Stomach smooth muscle (tissue), 2 donors: Measurements from ENCODE around the gene CNGB1.
"Not testable (repeated sequence)": the region's sequence is repeated elsewhere in the genome, so short reads cannot be mapped to it uniquely, and the experiment has no call there.

Source experiments
- H3K27ac ChIP-seq: one replicate; pipeline ENCODE4 v1.7.0; 2013; ENCODE audit warnings: mild to moderate bottlenecking, low read length, inconsistent platforms
- H3K27me3 ChIP-seq, 2 donors: one replicate each; pipeline ENCODE4 v1.7.0; 2013; ENCODE audit warnings: low read length in 2 of 2; ENCODE audit not compliant: insufficient read depth in 2 of 2, control insufficient read depth in 1 of 2
- H3K36me3 ChIP-seq, 2 donors: one replicate each; pipeline ENCODE4 v1.7.0; 2013; ENCODE audit warnings: low read length in 2 of 2; ENCODE audit not compliant: control insufficient read depth in 2 of 2, insufficient read depth in 2 of 2
- H3K4me1 ChIP-seq: one replicate; pipeline ENCODE4 v1.7.0; 2013; ENCODE audit warnings: low read length; ENCODE audit not compliant: control insufficient read depth, insufficient read depth
- H3K4me3 ChIP-seq, 2 donors: one replicate each; pipeline ENCODE4 v1.7.0; 2013; ENCODE audit warnings: low read length in 2 of 2
- H3K9ac ChIP-seq, 2 donors: one replicate each; pipeline ENCODE4 v1.7.0; 2013; ENCODE audit warnings: low read length in 2 of 2, mild to moderate bottlenecking in 1 of 2
- H3K9me3 ChIP-seq, 2 donors: one replicate each; pipeline ENCODE4 v1.7.0; 2013; ENCODE audit warnings: low read length in 2 of 2; ENCODE audit not compliant: control insufficient read depth in 2 of 2
- donor health status: healthy.
- donor health status: Pancreatic carcinoma.

CNGB1 gene

DNA sequence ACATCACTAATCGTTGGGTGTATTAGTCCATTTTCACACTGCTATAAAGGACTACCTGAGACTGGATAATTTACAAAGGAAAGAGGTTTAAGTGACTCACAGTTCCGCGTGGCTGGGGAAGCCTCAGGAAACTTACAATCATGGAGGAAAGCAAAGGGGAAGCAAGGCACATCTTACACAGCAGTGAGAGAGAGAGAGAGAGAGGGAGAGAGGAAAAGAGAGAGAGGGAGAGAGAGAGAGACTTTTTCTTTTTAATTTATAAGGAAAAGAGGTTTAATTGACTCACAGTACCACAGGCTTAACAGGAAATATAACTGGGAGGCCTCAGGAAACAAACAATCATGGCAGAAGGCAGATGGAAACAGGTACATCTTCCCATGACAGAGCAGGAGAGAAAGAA is 41.7 kb downstream of the CNGB1 start:
- no peak overlapping the region for H3K9ac ChIP-seq
- H3K36me3 ChIP-seq = no peaks in the 10 kb centered on the region
- no peaks in the 10 kb centered on the region for H3K4me1 ChIP-seq
- peaks cover 0 to 3% of the 10 kb centered on the region in 2 donors for H3K27me3 ChIP-seq
- no peak overlapping the region for H3K27ac ChIP-seq
- H3K4me3 ChIP-seq = no peak overlapping the region
- no peaks in the 10 kb centered on the region for H3K9me3 ChIP-seq

DNA sequence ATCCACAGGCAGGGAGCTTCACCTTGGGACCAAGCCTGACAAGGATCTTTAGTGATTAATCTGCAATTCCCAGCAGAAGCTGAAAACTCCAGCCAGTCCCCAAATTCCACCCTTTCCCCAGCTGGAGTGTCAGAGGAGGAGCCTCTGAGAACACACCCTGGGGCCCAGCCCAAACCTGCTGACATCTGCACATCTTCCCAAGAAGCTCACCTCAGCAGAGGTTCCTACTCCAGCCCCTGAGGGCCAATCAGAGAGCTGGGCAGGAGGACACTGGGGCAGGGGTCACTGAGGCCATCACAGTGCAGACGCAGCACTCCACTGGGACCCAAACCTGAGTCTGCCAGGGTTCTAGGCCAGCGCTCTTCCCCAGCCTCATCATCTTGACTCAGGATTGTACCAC is 44.9 kb downstream of the CNGB1 start:
- no peaks in the 10 kb centered on the region for H3K4me1 ChIP-seq
- no peak overlapping the region for H3K4me3 ChIP-seq

DNA sequence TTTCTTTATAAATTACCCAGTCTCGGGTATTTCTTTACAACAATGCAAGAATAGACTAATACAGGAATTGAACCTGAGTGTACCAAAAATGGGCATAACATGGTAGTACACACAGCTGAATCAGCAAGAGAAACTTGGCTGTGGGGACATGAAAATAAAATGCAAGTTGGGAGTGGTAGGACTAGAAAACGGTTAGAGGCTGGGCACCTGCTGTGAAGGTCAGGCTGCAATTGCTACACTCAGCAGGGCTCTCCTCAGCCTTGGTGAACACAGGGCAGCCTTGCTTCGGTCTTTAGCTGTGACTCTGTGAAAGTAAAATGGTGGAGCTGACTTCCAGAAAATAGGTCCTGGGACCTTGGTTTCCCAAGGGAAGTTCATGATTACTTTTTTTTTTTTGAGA is 45.6 kb downstream of the CNGB1 start:
- Histone ChIP-seq H3K4me1 (no peaks in the 10 kb centered on the region), H3K27ac (no peak overlapping the region), H3K27me3 (peaks cover 0 to 3% of the 10 kb centered on the region in 2 donors), H3K36me3 (no peaks in the 10 kb centered on the region), H3K9ac (no peak overlapping the region), H3K4me3 (no peak overlapping the region), H3K9me3 (no peaks in the 10 kb centered on the region)

More for the DNA sequence above, 44.9 kb downstream of the CNGB1 start:
- H3K9ac ChIP-seq = no peak overlapping the region
- no peaks in the 10 kb centered on the region for H3K9me3 ChIP-seq
- H3K27me3 ChIP-seq = peaks cover 0 to 3% of the 10 kb centered on the region in 2 donors
- H3K27ac ChIP-seq = no peak overlapping the region
- H3K36me3 ChIP-seq = no peaks in the 10 kb centered on the region

DNA sequence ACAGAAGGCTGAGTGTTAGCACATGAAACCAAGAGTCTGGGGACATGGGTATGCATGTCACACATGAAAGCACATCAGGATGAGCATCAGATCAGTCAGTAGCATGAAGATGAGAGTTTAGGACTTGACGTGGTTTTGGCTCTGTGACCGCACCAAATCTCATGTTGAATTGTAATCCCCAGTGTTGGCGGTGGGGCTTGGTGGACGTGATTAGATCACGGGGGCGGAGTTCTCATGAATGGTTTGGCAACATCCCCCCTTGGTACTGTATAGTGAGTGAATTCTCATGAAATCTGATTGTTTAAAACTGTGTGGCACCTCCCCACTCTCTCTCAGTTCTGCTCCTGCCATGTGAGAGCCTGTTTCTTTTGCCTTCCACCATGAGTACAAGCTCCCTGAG is 46.4 kb downstream of the CNGB1 start:
- Histone ChIP-seq H3K36me3 (no peaks in the 10 kb centered on the region), H3K4me3 (no peak overlapping the region), H3K4me1 (no peaks in the 10 kb centered on the region), H3K9me3 (no peaks in the 10 kb centered on the region), H3K9ac (no peak overlapping the region), H3K27me3 (peaks cover 0 to 3% of the 10 kb centered on the region in 2 donors), H3K27ac (no peak overlapping the region)

DNA sequence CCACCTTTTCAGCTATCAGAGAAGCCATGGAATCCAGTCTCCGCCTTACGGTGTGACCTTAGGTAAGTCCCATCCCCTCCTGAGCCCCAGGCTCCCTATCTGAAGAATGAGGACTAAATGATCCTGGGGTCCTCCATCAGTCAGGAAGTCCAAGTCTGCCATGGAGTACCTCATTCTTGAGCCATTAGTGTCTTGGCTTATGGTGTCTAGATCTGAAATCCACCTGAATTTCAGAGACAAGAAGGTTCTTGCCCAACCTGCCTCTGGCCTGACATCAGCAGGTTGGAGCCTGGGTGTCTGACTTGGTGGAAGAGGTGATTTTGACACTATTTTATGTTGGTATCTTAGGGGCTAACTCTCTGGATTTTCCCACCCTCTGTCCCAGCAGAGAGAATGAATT is 47.1 kb downstream of the CNGB1 start:
- H3K4me3 ChIP-seq = no peak overlapping the region

DNA sequence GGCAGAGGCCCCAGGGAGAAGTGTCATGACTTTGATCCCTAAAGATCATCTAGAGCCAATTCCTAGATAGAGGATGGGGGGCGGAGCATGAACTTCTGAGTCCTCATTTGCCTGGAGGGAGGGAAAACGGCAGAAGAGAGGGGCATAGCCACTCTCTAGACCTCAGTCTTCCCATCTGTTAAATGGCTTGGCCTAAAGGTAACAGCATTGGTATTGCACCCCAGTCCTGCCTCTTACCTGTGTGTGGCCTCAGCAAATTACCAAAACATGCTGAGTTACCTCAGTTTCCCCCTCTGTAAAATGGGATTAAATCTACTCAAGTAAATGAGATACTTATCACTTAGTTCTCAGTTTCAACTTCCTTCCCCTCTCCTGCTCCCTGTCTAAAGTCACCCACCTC is 47.5 kb downstream of the CNGB1 start:
- Histone ChIP-seq H3K4me1 (no peaks in the 10 kb centered on the region), H3K27ac (no peak overlapping the region), H3K36me3 (no peaks in the 10 kb centered on the region), H3K27me3 (peaks cover 0 to 3% of the 10 kb centered on the region in 2 donors), H3K9ac (no peak overlapping the region), H3K4me3 (no peak overlapping the region), H3K9me3 (peaks cover 0 to 3% of the 10 kb centered on the region in 2 donors)

More for the DNA sequence above, 47.1 kb downstream of the CNGB1 start:
- Histone ChIP-seq H3K36me3 (no peaks in the 10 kb centered on the region), H3K4me1 (no peaks in the 10 kb centered on the region), H3K9ac (no peak overlapping the region), H3K27me3 (peaks cover 0 to 3% of the 10 kb centered on the region in 2 donors), H3K9me3 (peaks cover 0 to 3% of the 10 kb centered on the region in 2 donors), H3K27ac (no peak overlapping the region)

DNA sequence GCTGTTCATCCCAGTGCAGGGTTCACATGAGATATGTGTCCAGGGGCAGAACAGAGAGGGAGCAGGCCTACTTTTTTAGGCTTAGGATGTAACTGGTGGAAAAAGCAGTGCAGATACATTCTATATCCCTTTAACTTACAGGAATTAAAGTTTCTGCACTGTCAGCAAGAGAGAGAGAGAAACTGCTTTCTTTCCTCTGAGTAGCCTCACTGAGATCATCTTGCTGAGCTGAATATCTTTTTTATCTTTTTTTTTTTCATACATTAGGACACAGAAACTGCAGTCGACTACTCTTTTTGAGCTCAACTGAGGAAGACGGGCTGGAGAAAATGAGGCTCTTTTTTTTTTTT is 50.1 kb downstream of the CNGB1 start:
- no peaks in the 10 kb centered on the region for H3K4me1 ChIP-seq
- no peak overlapping the region for H3K4me3 ChIP-seq
- peaks cover 0 to 3% of the 10 kb centered on the region in 2 donors for H3K9me3 ChIP-seq
- H3K27me3 ChIP-seq = peaks cover 0 to 3% of the 10 kb centered on the region in 2 donors
- no peak overlapping the region for H3K27ac ChIP-seq
- no peaks in the 10 kb centered on the region for H3K36me3 ChIP-seq
- H3K9ac ChIP-seq = no peak overlapping the region

DNA sequence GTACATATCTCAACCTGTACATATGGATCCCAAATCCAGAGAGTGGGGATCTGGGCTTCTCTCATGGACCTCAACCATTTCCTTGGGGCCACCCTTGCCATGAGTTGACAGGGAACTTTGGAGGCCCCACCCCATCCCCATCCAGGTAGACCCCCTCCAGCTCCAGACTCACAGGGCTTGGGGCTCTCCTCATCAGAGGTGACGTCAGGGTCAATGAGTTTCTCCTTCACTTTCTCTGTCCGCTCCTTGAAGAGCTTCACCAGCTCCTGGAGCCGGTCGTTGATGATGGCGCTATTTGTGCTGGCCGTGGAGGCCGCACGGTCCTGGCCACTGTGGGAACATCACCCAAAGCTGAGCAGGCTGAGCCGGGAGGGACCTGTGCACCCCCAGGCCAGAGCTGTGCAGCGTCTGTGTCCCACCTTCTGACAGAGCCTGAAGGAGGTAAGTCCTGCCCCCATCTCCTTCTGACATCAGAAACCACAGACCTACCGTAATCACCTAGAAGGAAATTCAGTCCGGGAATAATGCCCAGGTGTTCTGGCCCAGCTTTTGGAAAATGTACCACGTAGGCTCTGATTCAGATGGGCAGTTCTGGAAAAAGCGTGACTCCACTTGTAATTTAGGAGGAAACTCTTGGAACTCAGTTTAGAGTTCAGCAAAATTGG is 50.6 kb downstream of the CNGB1 start:
- H3K27me3 ChIP-seq = peaks cover 0 to 3% of the 10 kb centered on the region in 2 donors
- no peak overlapping the region for H3K27ac ChIP-seq
- no peak overlapping the region for H3K9ac ChIP-seq
- peaks cover 0 to 3% of the 10 kb centered on the region in 2 donors for H3K9me3 ChIP-seq
- H3K4me3 ChIP-seq = no peak overlapping the region
- no peaks in the 10 kb centered on the region for H3K4me1 ChIP-seq
- H3K36me3 ChIP-seq = no peaks in the 10 kb centered on the region

DNA sequence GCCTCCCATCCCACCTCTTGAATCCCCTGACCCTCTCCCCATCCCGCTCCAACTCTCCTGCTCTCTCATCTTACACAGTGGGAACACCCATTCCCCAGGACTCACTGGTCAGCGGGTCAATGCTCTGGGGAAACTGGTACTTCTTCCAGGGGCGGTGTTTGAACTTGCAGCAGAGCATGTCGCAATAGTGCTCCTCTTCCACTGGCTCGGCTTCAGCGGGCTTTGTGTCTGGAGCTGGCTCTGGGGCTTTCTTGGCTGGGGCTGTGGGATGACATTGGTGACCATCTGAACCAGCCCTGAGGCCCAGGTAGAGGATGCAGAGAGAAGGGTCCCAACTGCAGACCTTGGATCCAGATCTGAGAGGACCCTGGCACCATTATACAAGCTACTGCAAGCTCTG is 51.9 kb downstream of the CNGB1 start:
- no peaks in the 10 kb centered on the region for H3K36me3 ChIP-seq
- no peak overlapping the region for H3K9ac ChIP-seq
- no peak overlapping the region for H3K4me3 ChIP-seq
- peaks cover 0 to 3% of the 10 kb centered on the region in 2 donors for H3K27me3 ChIP-seq
- H3K27ac ChIP-seq = no peak overlapping the region
- H3K4me1 ChIP-seq = no peaks in the 10 kb centered on the region
- peaks cover 0 to 3% of the 10 kb centered on the region in 2 donors for H3K9me3 ChIP-seq

DNA sequence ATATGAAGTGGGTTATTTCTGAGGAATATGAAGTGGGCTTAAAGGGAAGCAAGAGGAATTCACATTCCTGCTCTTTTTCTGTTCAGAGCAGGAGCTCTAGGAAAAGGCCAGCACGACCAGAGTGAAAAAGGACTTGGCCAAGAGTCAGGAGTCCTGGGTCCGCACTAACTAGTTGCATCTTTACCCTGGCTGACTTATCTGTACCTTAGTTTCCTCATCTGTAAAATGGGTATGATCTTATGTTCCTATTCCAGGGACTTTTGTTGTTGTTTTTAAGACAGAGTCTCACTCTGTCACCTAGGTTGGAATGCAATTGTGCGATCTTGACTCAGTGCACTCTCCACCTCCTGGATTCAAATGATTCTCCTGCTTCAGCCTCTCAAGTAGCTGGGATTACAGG is 52.5 kb downstream of the CNGB1 start:
- peaks cover 0 to 3% of the 10 kb centered on the region in 2 donors for H3K9me3 ChIP-seq
- H3K27me3 ChIP-seq = peaks cover 0 to 3% of the 10 kb centered on the region in 2 donors
- no peak overlapping the region for H3K9ac ChIP-seq
- H3K36me3 ChIP-seq = no peaks in the 10 kb centered on the region
- H3K4me3 ChIP-seq = no peak overlapping the region
- no peaks in the 10 kb centered on the region for H3K4me1 ChIP-seq
- no peak overlapping the region for H3K27ac ChIP-seq

DNA sequence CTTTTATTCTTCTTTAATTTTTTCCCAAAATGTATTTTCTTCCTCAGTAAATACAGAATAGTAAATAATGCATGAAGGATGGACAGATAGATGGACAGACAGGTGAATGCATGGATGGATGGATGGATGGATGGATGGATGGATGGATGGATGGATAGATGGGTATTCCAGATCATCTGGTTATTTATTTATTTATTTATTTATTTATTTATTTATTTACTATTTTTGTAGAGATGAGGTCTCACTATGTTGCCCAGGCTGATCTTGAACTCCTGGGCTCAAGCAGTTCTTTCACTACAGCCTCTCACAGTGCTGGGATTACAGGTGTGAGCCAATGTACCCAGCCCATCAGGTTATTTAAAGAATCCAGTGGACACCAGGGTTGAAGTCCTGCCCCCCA is 53.0 kb downstream of the CNGB1 start:
- H3K4me3 ChIP-seq, H3K9ac ChIP-seq, H3K27me3 ChIP-seq: not testable (repeated sequence)

More for the DNA sequence above, 53.0 kb downstream of the CNGB1 start:
- H3K36me3 ChIP-seq, H3K9me3 ChIP-seq, H3K4me1 ChIP-seq, H3K27ac ChIP-seq: not testable (repeated sequence)
